NCI-H446 treated with DMSO at 0.1 percent for 48 hours (cell line): Measurements from ENCODE around the gene PDZD2.
A peak's percentile ranks its signal among the peaks of the same experiment; 100 is the strongest.

Experiments used
- DNase-seq: peaks from one replicate; lab custom pipeline; 2025; lab: John Stamatoyannopoulos, UW

Gene PDZD2

DNA sequence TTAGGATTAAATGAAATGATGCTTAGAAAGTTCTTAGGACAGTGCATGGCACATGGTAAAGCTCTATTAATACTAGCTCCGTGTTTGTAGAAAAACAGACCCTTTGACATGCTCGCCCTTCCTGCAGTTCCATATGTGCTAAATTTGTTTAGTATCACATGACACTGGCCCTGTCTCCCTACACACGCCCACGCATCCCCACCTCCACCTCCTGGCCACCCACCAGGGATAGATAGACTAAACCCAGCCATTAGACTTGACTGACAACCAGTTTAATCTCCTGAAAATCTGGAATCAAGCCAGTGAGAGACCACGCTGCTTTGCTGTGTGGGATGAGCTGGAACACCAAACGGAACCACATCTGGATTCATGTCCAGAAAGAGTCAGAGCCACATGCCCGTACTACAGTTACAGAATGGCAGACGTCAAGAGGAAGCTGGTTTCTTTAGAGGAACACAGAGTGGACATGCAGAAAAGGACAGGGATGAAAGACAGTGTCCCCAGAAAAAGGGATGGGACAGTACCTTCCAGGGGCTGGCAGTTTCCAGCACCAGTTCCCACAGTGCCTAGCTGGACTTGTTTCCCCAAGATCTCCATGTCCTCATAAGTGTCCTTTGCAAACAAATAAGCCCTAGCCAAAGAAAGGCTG, 186.1 kb downstream of the PDZD2 start:
- DNase-seq, result no peak

DNA sequence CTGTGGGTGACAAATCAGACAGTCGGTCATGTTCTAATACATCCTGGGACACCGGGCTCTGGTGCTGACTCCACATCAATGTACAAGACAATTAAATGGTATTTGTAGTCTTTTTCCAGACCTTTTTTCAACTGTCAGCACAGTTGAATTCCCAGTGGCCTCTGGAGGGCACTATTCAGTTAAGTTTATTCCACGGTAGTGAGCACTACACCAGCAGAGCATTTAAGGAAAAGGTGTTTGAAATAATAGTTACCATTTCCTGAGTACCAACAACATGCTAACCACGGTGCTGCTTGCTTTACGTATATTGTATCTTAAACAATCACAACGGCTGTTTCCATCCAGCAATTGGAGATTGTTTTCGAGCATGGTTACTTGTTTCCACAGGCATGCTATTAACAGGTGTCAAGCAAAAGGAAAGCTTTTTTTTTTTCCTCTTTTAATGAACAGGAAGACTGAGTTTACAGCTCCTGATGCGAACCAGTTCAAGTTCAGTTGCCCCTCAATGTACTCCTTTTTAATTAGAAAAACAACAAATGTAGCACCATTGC, 186.7 kb downstream of the PDZD2 start:
- DNase-seq, result peak; percentile 24

DNA sequence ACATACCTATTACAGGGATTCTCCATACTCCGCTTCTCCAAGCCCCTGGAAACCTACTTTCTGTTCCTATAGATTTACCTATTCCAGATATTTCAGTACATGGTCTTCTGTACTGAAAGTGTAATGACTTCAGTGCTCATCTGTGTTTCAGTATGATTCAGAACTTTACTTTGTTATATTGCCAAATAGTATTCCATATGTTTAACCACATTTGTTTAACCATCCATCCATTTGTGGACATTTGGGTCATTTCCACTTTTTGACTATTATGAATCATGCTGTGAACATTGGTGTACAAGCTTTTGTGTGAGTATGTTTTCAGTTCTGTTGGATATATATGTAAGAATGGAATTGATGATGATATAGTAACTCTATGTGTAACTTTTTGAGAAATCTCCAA, 188.9 kb downstream of the PDZD2 start:
- DNase-seq, result no peak

DNA sequence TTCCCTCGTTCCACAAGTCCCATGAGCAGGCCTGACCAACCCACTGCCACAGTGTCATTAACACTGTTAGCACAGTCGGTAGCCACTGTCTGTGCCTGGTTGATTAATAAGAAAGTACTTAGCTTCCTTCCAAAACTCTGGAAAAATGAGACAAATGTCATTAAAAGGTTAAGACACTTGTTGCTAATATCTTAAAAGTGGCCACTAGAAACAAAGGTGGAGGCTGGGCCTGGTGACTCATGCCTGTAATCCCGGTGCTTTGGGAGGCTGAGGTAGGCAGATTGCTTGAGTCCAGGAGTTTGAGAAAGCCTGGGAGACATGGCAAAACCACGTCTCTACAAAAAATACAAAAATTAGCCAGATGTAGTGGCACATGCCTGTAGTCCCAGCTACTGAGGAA, 194.0 kb downstream of the PDZD2 start:
- no peak for DNase-seq

DNA sequence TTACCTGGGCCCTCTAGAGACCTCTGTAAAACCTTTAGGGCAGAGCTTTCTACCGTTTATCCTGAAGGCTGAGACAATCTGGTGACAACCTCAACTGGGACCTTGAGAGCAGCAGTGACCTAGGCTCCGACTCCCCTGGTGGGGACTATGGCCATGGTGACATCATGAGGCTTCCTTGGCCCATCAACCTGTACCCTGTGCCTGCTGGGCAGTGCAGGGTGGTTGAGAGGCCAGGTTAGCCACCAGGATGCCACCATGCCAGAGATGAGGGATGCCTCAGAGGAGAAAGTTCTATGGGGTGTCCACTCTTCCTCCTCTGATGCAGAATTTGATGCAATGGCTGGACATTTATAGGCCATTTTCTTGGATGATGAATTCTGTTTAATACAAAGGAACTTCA, 194.8 kb downstream of the PDZD2 start:
- no peak for DNase-seq

DNA sequence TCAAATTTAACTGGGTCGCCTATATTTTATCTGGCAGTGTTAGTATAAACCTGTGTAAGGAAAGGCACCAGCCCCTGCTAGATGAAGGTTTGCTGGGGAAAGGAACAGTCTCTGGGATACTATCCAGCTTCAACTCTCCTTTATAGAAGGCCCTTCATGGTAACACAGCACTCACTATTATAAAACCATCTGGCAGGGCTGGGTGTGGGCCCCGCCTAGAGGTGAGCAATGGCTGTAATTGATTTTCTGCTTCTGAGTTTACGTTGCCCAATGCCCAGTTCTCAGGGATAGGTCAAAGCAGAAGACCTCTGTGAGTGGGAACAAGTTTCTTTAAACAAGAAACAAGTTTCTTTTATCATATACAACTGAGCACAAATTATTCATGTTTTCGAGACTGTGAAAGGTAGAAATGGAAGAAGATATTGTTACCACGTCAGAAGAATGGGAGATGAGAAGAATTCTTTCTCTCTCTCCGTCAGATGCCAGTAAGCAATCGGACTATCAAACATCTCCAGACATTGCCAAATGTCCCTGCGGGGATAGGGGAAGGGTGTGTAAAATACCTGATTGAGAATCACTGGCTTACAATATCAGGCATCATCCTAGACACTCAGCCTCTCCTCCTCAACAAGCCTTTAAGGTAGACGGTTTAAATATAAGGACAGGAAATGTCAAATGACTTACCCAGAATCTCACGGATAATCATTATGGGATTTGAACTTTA, 205.9 kb downstream of the PDZD2 start:
- no peak for DNase-seq

DNA sequence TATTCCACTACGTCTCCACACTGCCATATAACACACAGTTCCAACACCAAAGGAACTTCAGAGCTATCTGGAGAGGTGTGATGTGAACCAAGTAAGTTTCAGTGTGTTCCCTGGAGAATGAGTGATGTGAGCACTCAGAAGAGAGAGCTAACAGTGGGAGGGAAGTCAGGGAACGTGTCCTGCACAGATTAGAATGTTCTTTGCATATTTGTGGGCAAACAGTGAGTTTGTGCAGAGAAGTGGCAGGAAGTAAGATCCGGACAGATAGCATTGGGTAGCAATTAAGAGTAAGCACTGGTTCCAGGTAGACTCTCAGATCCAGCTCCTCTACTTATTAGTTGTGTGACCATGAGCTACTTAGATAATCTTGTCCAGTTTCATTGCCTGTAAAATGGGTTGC, 206.4 kb downstream of the PDZD2 start:
- no peak for DNase-seq

DNA sequence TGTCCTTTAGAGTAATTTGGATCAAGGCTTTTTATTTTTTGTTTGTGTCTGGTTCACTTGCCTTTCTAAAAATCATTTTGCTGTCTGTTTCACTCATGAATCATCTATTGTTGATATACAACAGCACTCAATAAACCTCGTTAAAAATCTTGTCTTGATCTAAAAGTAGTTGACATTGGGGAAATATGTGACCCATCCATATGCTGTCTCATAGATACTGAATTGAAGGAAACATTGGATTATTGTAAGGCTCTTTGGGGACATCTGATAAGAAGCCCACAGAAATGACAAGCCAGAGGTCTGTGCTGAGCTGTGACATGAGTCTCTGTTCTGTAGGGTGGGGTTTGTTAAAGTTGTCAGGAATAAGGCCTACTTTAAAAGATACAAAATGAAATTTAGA, 208.0 kb downstream of the PDZD2 start:
- no peak for DNase-seq

DNA sequence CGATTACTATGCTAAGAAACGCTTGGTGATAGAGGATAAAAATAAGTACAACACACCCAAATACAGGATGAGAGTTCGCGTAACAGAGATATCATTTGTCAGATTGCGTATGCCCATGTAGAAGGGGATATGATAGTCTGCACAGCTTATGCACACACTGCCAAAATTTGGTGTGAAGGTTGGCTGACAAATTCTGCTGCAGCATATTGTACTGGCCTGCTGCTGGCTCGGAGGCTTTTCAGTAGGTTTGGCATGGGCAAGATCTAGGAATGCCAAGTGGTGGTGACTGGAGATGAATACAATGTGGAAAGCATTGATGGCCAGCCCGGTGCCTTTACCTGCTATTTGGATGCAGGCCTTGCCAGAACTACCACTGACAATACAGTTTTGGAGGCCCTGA, 208.4 kb downstream of the PDZD2 start:
- DNase-seq, result no peak

DNA sequence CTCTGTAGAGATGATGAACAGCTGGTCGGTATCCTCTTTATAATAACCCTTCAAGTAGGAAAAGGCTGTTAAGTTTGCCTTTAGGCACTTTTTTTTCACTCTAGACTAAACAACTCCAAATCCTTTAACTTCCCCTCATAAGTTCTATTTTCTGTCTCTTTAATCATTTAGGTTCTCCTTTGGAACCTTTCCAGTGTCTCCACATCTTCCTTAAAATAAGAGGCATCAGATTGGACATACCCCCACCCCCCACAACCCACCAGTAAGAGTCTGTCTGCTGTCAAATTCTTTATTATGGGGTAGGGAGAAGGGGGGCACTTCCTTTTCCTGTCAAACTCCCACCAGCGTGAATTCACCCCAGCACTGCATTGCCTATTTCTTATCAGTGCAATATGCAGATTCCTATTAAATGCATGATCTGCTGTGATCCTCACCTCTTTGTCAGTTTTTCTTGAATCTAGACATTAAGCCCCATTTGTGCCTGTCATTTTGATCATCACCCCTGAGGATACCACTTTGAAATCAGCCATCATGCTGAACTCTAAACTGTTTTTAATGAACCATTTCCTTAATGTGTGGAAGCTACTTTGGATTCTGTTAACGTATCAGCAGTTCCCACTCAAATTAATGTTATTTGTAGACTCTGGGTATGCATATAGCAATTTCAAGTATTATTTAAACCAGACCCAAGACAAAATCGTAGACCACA, 212.2 kb downstream of the PDZD2 start:
- no peak for DNase-seq

DNA sequence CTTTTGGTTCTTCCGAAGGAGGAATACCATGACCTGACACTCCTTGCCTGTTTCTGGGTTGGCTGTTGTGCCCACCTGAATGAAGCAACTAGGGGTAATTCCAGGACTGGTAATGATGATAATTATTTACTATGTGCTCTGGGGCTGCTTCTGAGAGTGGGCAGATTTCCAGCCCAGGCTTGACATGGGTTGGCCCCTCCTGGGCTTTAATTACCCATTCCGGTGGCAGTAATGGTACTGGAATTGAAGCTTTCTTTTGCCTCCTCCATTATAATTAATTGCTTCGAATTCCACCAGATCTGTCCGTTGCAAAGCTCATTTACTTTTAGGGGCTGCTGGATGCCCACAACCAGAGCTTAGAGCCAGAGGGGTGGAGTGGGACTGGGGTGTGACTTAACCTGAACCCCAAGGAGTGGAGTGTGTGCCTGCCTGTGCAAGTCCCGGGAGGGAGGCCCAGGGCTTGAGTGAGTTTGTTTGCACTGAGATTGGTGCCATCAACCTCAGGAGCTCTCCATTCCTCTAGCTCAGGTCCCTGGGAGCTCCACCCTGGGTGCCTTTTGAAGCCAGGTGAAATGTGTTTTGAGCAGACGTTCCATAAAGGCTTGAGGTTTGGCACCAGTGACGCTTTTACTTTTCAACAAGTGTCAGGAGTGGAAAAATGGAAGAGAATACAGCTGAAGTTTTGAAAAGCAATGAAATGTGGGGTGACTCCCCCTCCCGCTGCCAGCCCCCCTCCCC, 214.6 kb downstream of the PDZD2 start:
- DNase-seq, result no peak

DNA sequence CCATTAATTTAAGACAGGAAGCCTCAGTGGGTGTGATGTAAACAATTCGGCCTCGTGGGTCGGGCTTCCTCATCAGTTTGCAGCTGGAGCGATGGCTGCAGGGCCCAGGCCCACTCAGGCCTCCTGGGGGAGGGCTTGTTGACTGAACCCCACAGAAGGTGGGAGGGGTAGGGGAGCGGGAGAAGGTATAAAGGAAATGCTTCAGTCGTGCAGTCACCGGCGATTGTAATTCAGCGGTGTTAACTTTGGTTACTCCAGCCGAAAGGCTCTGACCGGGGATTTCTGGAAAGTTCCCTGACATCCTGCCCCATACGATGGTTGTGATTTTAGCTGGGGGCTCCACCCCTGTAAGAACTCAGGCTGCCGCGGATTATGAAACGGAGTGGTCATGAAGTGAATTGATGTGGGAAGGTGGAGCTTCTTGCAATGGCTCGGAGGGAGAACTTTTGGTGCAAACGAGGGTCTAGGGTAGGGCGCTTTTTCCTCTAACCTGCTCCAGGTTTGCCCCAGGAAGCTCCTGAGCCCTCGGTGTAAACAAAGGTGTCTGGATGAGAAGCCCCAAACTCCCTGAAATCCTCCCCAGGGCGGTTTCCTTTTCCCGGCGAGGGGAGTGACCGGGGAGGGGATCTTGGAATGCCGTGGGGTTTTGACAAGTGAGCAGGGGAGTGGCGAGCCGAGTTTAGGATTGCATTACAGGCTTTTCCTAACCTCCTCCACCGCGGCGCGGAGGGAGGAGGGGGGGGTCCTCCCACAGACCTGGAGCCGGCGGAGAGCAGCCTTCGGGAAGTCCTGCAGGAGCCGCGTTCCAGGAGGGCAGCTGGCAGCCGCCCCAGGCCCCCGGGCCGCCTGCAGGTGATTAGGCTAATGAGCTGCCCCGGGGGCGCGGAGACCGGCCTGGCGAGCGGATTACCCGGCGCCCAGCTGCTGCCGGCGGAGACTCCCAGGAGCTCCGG, 215.5 kb downstream of the PDZD2 start:
- no peak for DNase-seq

DNA sequence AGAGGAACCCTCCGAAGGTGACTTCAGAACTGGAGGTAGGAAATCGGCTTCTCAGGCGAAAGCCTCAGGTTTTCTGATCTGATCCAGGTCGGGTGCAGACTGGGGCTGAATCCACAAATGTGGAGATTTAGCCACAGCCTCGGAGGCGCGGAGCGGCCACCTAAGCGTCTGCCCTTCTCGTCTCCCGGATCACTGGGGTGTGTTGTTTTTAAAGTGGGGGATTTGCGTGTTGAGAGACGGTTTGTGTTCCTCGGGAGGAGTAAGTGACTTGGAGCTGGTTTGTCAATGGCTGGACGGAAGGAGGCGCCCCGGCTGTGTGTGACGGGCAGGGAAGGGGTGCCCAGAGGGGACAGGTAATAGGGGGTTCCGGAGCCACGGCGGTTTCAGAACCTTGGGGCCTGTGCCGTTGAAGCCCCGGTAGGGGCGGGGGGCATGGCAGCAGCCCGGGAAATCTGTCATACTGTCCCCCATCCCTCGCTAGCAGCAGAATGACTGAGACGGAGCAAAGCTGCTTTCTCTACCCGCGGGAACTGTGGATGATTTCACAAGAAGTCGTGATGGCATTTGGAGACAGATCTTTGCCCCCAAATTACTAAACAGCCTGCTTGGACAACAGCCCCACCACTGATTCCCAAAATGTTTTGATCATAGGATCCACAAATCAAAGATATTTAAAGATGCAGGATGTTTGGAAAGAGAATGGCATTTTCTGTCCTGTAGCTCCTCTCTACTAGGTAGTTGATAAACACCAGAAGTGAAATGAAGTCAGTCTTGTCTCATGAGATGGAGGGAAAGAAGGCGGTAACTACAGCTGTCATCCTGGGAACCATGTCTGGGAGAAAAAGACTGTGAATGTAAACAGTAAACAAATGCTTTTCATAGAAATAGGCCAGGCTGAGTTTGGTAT, 216.5 kb downstream of the PDZD2 start:
- no peak for DNase-seq

DNA sequence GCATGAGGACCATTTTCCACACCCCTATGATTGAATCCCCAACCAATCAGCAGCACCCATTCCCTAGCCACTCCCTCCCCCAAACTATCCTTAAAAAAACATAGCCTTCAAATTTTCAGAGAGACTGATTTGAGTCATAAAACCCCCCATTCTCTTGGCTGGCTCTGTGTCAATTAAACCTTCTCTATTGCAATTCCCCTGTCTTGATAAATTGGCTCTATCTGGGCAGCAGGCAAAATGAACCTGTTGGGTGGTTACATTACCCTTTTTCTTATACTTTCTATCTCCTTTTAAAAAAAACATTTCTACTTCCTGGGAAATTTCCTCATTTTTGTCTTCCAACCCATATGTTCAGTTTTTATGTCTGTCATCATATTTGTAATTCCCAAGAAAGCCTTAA, 220.2 kb downstream of the PDZD2 start:
- DNase-seq, result no peak

DNA sequence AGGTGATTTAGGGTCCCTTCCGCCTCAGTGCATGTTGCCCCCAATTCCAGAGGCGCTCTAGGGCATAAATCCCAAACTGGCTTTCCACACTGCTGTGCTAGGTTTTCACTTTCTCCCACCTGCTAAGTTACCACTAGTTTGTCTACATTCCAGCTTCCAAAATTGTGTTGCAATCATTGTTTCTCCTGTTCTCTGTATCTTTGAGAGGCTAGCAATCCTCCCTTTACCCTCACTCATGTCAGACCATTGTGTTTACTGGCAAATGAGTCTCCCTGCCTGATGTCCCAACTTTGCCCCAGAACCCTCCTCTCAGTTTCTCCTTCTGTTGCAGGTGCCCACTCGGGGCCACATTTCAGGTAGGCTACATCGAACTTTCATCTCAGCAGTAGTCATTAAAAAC, 221.3 kb downstream of the PDZD2 start:
- DNase-seq, result no peak

DNA sequence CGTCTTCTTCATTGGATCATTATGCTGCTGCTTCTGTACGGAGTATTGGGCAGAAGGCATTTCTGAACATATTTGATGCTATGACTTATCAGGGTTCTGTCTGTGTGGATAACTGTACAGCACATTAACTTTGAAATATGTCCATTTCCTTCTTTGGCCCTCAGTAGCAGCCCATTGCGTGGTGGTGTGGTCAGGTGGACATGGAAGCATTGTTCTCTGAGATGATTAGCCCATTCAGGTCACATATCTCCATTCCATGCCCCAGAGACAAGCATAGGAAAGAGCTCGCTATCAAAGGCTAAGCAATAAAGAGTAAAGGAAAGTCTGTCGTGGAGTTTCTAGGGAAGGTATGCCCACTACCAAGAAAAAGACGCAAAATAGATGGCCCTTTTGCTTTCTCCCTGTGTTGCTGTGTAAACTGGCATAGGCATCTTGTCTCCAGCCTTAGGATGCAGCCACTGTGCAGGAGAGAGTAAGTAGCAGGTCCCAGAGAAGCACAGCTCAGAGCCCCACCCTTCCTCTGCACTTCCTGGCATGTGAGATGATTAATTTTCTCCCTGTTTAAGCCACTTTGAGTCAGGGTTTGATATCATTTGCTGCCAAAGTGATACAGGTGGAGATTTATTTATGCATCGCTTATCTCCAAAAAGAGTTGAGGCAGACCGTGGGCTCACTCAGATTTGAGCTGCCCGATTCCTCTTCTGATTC, 221.9 kb downstream of the PDZD2 start:
- DNase-seq, result no peak

DNA sequence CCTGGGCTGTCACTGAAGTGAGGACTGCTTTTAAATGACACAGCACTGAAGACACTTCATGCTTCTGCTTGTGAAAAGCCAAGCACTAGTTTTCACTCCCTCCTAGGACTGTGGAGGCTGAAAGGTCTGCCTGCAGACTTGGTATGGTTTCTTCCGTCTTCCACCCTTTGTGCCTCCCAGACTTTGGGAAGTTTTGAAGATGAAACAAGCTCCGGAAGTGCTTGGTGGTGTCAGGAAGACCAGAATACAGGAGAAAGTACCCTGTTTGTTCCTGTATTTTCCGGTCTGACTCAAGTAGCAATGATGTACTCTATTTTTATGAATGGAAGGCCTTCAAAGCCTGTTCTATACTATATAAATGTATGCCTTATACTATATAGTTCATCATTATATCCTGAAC, 222.7 kb downstream of the PDZD2 start:
- DNase-seq, result no peak

DNA sequence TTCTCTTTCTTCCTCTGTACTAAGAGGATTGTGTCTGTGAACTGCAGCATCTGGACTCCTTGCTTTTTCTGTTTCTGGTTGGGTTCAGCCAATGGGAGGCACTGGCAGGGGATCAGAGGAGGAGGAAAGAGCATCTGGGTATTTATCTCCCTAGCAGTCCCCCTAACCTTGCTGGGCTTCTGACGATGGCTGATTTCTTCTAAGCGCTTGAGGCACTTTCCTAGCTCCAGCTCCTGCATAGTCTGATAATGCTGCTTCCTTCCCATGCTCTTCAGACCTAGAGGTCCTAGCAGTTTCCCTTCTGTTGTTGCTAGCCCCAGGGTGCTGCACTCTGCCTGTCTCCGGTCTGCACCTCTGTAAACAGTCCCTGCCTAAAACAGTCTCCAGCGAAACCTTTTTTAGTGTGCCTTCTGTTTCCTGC, 225.1 kb downstream of the PDZD2 start:
- DNase-seq, result no peak

DNA sequence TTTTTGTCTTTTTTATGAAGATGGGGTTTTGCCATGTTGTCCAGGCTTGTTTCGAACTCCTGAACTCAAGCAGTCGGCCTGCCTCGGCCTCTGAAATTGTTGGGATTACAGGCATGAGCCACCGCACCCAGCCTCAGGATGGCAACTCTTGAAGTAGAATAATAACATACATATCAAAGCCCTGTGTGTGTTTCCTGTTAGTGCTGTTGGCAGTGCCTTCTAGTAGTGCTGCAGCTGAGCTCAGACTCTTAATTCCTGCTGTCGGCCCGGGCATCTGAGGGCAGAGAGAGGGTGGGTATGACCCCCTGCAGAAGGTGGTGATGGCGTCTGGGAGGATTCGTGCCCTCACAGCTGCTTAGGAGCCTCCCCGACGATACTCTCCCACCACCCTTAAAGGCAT, 227.2 kb downstream of the PDZD2 start:
- DNase-seq, result no peak
